ENCODE results near the gene STRN3. TPM values are rescaled to one million over a fixed set of nuclear protein-coding genes. Genes with fewer than 3 reads are reported as not detected.

The STRN3 gene
- total and polyA plus RNA-seq, 2 of the 4 experiments (the other 2 are of a cell fraction), result 10.8 to 78.7 TPM

DNA sequence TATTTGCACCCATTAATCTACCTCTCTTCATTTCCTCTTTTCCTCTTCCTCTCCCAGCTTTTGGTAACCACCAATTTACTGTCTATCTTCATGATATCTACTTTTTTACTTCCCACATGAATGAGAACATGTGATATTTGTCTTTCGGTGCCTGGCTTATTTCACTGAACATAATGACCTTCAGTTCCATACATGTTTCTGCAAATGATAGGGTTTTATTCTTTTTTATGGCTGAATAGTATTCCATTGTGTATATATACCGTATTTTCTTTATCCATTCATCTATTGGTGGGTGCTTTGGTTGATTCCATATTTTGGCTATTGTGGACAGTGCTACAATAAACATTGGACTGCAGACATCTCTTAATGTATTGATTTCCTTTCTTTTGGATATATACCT, 49.0 kb upstream of the STRN3 start:
- H4K5ac ChIP-seq (ENCODE audit: low read depth, low read length), result no peak overlapping the region
- no TSS peak for BruUV-seq (replicated peaks)
- dilution Hi-C loops (cut with HindIII; ENCODE audit: low sequenced_read_pairs, unreplicated experiment), result no loop called here
- no peak overlapping the region for H3K4me3 ChIP-seq (ENCODE audit: insufficient read depth, low read depth, low read length)
- H2BK20ac ChIP-seq (ENCODE audit: low read depth, low read length), result no peak overlapping the region
- no peak overlapping the region for H3K9ac ChIP-seq (ENCODE audit: low read depth, low read length)
- no peak overlapping the region for H3K23ac ChIP-seq (ENCODE audit: low read depth, low read length)
- H3K18ac ChIP-seq (ENCODE audit: low read depth, low read length), result no peak overlapping the region
- H2AK5ac ChIP-seq (ENCODE audit: low read depth, low read length), result no peak overlapping the region
- no peaks in the 10 kb centered on the region for H3K27me3 ChIP-seq (ENCODE audit: control insufficient read depth, insufficient read depth, low read length)
- no peak overlapping the region for H3K4me2 ChIP-seq (ENCODE audit: low read depth, low read length)
- ATAC-seq (ENCODE audit: low read depth) (no peak), DNase-seq (no peak)
- no peaks in the 10 kb centered on the region for H3K9me3 ChIP-seq (ENCODE audit: control insufficient read depth, insufficient read depth, low read length)
- no peak overlapping the region for H3K56ac ChIP-seq (ENCODE audit: extremely low read depth, insufficient read depth, low read length)
- H4K8ac ChIP-seq (ENCODE audit: low read depth in 2 of 2, low read length in 2 of 2), result no peak overlapping the region
- TF ChIP-seq POLR2A (IDR thresholded peaks at IDR 0.05; ENCODE audit: low read depth, low read length), result no peak
- TF ChIP-seq, protein P1, sequence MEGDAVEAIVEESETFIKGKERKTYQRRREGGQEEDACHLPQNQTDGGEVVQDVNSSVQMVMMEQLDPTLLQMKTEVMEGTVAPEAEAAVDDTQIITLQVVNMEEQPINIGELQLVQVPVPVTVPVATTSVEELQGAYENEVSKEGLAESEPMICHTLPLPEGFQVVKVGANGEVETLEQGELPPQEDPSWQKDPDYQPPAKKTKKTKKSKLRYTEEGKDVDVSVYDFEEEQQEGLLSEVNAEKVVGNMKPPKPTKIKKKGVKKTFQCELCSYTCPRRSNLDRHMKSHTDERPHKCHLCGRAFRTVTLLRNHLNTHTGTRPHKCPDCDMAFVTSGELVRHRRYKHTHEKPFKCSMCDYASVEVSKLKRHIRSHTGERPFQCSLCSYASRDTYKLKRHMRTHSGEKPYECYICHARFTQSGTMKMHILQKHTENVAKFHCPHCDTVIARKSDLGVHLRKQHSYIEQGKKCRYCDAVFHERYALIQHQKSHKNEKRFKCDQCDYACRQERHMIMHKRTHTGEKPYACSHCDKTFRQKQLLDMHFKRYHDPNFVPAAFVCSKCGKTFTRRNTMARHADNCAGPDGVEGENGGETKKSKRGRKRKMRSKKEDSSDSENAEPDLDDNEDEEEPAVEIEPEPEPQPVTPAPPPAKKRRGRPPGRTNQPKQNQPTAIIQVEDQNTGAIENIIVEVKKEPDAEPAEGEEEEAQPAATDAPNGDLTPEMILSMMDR (conservative IDR thresholded peaks at IDR 0.05; ENCODE audit: low read depth, low read length), result no peak
- TF ChIP-seq NFE2L2 (IDR thresholded peaks at IDR 0.05; ENCODE audit: low read depth, low read length), result no peak
- no peak for TF ChIP-seq RAD21 (IDR thresholded peaks at IDR 0.05; ENCODE audit: low read length)
- no peak for TF ChIP-seq MXI1 (IDR thresholded peaks at IDR 0.05; ENCODE audit: borderline replicate concordance, low read depth, low read length)
- TF ChIP-seq, protein P2, sequence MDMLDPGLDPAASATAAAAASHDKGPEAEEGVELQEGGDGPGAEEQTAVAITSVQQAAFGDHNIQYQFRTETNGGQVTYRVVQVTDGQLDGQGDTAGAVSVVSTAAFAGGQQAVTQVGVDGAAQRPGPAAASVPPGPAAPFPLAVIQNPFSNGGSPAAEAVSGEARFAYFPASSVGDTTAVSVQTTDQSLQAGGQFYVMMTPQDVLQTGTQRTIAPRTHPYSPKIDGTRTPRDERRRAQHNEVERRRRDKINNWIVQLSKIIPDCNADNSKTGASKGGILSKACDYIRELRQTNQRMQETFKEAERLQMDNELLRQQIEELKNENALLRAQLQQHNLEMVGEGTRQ (IDR thresholded peaks at IDR 0.05; ENCODE audit: low read depth, low read length), result no peak
- TF ChIP-seq MAFK (IDR thresholded peaks at IDR 0.05; ENCODE audit: low read depth, low read length), result no peak
- TF ChIP-seq RFX5 (IDR thresholded peaks at IDR 0.05; ENCODE audit: low read depth, low read length), result no peak
- TF ChIP-seq, protein P3, sequence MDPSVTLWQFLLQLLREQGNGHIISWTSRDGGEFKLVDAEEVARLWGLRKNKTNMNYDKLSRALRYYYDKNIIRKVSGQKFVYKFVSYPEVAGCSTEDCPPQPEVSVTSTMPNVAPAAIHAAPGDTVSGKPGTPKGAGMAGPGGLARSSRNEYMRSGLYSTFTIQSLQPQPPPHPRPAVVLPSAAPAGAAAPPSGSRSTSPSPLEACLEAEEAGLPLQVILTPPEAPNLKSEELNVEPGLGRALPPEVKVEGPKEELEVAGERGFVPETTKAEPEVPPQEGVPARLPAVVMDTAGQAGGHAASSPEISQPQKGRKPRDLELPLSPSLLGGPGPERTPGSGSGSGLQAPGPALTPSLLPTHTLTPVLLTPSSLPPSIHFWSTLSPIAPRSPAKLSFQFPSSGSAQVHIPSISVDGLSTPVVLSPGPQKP (IDR thresholded peaks at IDR 0.05; ENCODE audit: borderline replicate concordance, low read depth, low read length), result no peak
- ChIA-PET CTCF (no interaction called here), POLR2A (ENCODE audit: unreplicated experiment) (no interaction called here)
- H3K36me3 ChIP-seq (ENCODE audit: control insufficient read depth, insufficient read depth, low read length), result peaks cover 2% of the 10 kb centered on the region; the same call in 1 of the 2 replicates
- peaks cover 0 to 3% of the 10 kb centered on the region in 2 experiments; a peak in 2 of 4 replicates for H3K79me1 ChIP-seq (ENCODE audit: low read depth in 1 of 2, low read length in 2 of 2)
- peaks cover 3% of the 10 kb centered on the region for H3K9me1 ChIP-seq (ENCODE audit: insufficient read depth, low read length)
- no peaks in the 10 kb centered on the region for H4K20me1 ChIP-seq (ENCODE audit: insufficient read depth, low read length)
- H2AFZ ChIP-seq (replicated peaks; ENCODE audit: low read length, poor library complexity), result no peak overlapping the region
- intact Hi-C loops (cut with micrococcal nuclease), result no loop called here
- no peak overlapping the region for H2AK9ac ChIP-seq (replicated peaks; ENCODE audit: low read depth, low read length, poor library complexity)
- no CpG with 5 or more reads among the region's 2 CpGs for WGBS, 2 experiments (ENCODE audit: extremely low coverage in 2 of 2, insufficient read length in 1 of 2)
- no peak overlapping the region for H4K91ac ChIP-seq (ENCODE audit: insufficient read depth, low read depth, low read length)
- no peaks in the 10 kb centered on the region for H3K4me1 ChIP-seq (ENCODE audit: control insufficient read depth, insufficient read depth, low read length)
- H3K14ac ChIP-seq (replicated peaks; ENCODE audit: low read depth, low read length), result no peak overlapping the region
- H2BK5ac ChIP-seq (ENCODE audit: low read depth, low read length, poor library complexity, severe bottlenecking), result no peak overlapping the region
- H3K27ac ChIP-seq (ENCODE audit: insufficient read depth, low read length), result no peak overlapping the region
- H2BK120ac ChIP-seq (ENCODE audit: low read depth, low read length), result no peak overlapping the region
- H3K4ac ChIP-seq (ENCODE audit: low read depth, low read length), result no peak overlapping the region
- in situ Hi-C loops (cut with MboI; ENCODE audit: low sequenced_read_pairs), result no loop called here
- no peak overlapping the region for H2BK15ac ChIP-seq (ENCODE audit: low read depth, low read length)

All from IMR-90 (cell line).